ENCODE results near the gene MYO7A.

- TF ChIP-seq CTCF (IDR thresholded peaks at IDR 0.05; ENCODE audit: borderline replicate concordance, extremely low read depth, low read length, poor library complexity, severe bottlenecking) (no peak), EZH2 (IDR thresholded peaks at IDR 0.05; ENCODE audit: borderline replicate concordance, low read depth, low read length, severe bottlenecking) (no peak)
These were observed 65.1 kb downstream of the MYO7A start for GRCh38 chr11:77193167-77193566.

Measured in DND-41 (cell line).